HEK293 (cell line): ENCODE measurements around the gene HGF.

Experiments used
- CTCF ChIA-PET: fragments of 350-600 bp; formaldehyde crosslinking; extraction: SDS; loops from one replicate; lab custom pipeline; 2021; ENCODE audit warnings: antibody characterized with exemption; lab: Yijun Ruan, JAX
- POLR2A ChIA-PET: fragments of 300-600 bp; formaldehyde crosslinking; extraction: SDS; loops from one replicate; lab custom pipeline; 2020; ENCODE audit warnings: antibody characterized with exemption, inconsistent platforms; lab: Yijun Ruan, JAX
- H3K27ac ChIP-seq: fragments of 200-500 bp; sonication (Bioruptor generic); 2 replicates; pipeline ENCODE4 v1.5.1; 2014; ENCODE audit warnings: low read depth, low read length, control low read depth, inconsistent platforms; ENCODE audit errors: extremely low read depth
- H3K36me3 ChIP-seq, 2 experiments: fragments of 200-500 bp in 1 of 2; sonication (Bioruptor generic) in 1 of 2; 1 replicate in 1 of 2; 2 replicates in 1 of 2; pipeline ENCODE4 v1.5.1; 2014 to 2017; ENCODE audit warnings: inconsistent platforms in 2 of 2, low read length in 2 of 2; ENCODE audit not compliant: control insufficient read depth in 2 of 2, insufficient read depth in 1 of 2
- H3K4me1 ChIP-seq: fragments of 200-500 bp; sonication (Bioruptor generic); 2 replicates; pipeline ENCODE4 v1.5.1; 2014; ENCODE audit warnings: mild to moderate bottlenecking, low read length, inconsistent platforms; ENCODE audit not compliant: control insufficient read depth, insufficient read depth
- H3K4me3 ChIP-seq: 2 replicates; pipeline ENCODE4 v1.5.1; 2011; ENCODE audit warnings: low read depth, mild to moderate bottlenecking, control low read depth, low read length, moderate library complexity
- H3K9me3 ChIP-seq: fragments of 200-500 bp; sonication (Bioruptor generic); 2 replicates; pipeline ENCODE4 v1.5.1; 2014; ENCODE audit warnings: low read depth, low read length, inconsistent platforms; ENCODE audit not compliant: control insufficient read depth, insufficient read depth
- RBAK ChIP-seq: fragments of 450-650 bp; formaldehyde crosslinking; IDR thresholded peaks from 2 replicates; pipeline ENCODE4 v1.5.1; 2016; ENCODE audit warnings: missing biosample characterization, missing genetic modification characterization
- SALL2 ChIP-seq: fragments of 450-650 bp; formaldehyde crosslinking; IDR thresholded peaks from 2 replicates; pipeline ENCODE4 v1.5.0; 2017; ENCODE audit warnings: missing biosample characterization, mild to moderate bottlenecking, missing genetic modification characterization, borderline replicate concordance
- SP7 ChIP-seq: fragments of 450-650 bp; formaldehyde crosslinking; IDR thresholded peaks from 2 replicates; pipeline ENCODE4 v1.5.1; 2016; ENCODE audit warnings: missing biosample characterization, missing genetic modification characterization
- YY2 ChIP-seq: fragments of 450-650 bp; formaldehyde crosslinking; IDR thresholded peaks from 2 replicates; pipeline ENCODE4 v1.5.1; 2016; ENCODE audit warnings: missing biosample characterization, missing genetic modification characterization
- ZBTB8A ChIP-seq: fragments of 450-650 bp; formaldehyde crosslinking; IDR thresholded peaks from 2 replicates; pipeline ENCODE4 v1.5.1; 2016; ENCODE audit warnings: missing biosample characterization, missing genetic modification characterization
- ZFP3 ChIP-seq: fragments of 450-650 bp; formaldehyde crosslinking; IDR thresholded peaks from 2 replicates; pipeline ENCODE4 v1.5.1; 2016; ENCODE audit warnings: low read depth, missing biosample characterization, missing genetic modification characterization
- ZNF112 ChIP-seq: fragments of 450-650 bp; formaldehyde crosslinking; IDR thresholded peaks from 2 replicates; pipeline ENCODE4 v1.5.0; 2017; ENCODE audit warnings: missing biosample characterization, missing genetic modification characterization
- ZNF140 ChIP-seq: fragments of 450-650 bp; formaldehyde crosslinking; IDR thresholded peaks from 2 replicates; pipeline ENCODE4 v1.5.1; 2016; ENCODE audit warnings: missing biosample characterization, missing genetic modification characterization
- ZNF155 ChIP-seq: fragments of 450-650 bp; formaldehyde crosslinking; IDR thresholded peaks from 2 replicates; pipeline ENCODE4 v1.5.1; 2016; ENCODE audit warnings: missing biosample characterization, missing genetic modification characterization
- ZNF341 ChIP-seq: fragments of 450-650 bp; formaldehyde crosslinking; IDR thresholded peaks from 2 replicates; pipeline ENCODE4; 2016; ENCODE audit warnings: low read depth, missing biosample characterization, missing genetic modification characterization
- ZNF404 ChIP-seq: fragments of 450-650 bp; formaldehyde crosslinking; IDR thresholded peaks from 2 replicates; pipeline ENCODE4 v1.5.1; 2017; ENCODE audit warnings: missing biosample characterization, missing genetic modification characterization
- ZNF629 ChIP-seq: fragments of 450-650 bp; formaldehyde crosslinking; IDR thresholded peaks from 2 replicates; pipeline ENCODE4 v1.5.1; 2017; ENCODE audit warnings: missing biosample characterization, missing genetic modification characterization
- ZNF664 ChIP-seq: fragments of 450-650 bp; formaldehyde crosslinking; IDR thresholded peaks from 2 replicates; pipeline ENCODE4 v1.5.1; 2016; ENCODE audit warnings: missing biosample characterization, missing genetic modification characterization
- ZNF670 ChIP-seq: fragments of 450-650 bp; formaldehyde crosslinking; IDR thresholded peaks from 2 replicates; pipeline ENCODE4 v1.5.1; 2016; ENCODE audit warnings: missing biosample characterization, missing genetic modification characterization, low read depth
- TF ChIP-seq, protein P1 (sequence below): fragments of 450-650 bp; formaldehyde crosslinking; IDR thresholded peaks from 2 replicates; pipeline ENCODE4 v1.5.1; 2016; ENCODE audit warnings: missing biosample characterization, missing genetic modification characterization
- TF ChIP-seq, protein P2 (sequence below): fragments of 450-650 bp; formaldehyde crosslinking; IDR thresholded peaks from 2 replicates; pipeline ENCODE4 v1.5.1; 2016; ENCODE audit warnings: missing biosample characterization, missing genetic modification characterization
- TF ChIP-seq, protein P3 (sequence below): fragments of 450-650 bp; formaldehyde crosslinking; IDR thresholded peaks from 2 replicates; pipeline ENCODE4 v1.5.1; 2017; ENCODE audit warnings: missing biosample characterization, missing genetic modification characterization
- TF ChIP-seq, protein P4 (sequence below): fragments of 450-650 bp; formaldehyde crosslinking; IDR thresholded peaks from 2 replicates; pipeline ENCODE4 v1.5.1; 2016; ENCODE audit warnings: missing biosample characterization, missing genetic modification characterization

HGF gene

DNA sequence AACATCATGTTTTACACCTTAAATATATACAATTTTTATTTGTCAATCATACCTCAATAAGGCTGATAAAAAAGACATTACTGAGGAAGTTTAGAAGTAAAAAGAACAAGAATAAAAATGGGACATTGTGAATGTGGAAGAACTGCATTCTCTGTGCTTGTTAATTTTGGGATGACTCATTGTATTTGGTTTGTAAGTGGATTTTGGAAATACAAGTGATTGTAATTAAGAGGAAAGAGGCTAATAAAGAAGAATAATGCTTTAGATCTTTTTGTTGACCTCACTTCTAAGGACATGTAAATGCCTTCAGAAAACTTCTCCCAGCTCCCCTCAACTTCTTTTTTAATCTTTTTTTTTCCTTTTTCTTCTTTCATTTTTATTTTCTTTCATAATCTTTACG lies 76.0 kb downstream of the HGF start:
- H3K36me3 ChIP-seq, result no peaks in the 10 kb centered on the region
- no peak for TF ChIP-seq YY2 (tag by site-specific recombination)
- no peak for TF ChIP-seq RBAK (tag by site-specific recombination)
- TF ChIP-seq ZFP3 (tag by site-specific recombination), result no peak
- TF ChIP-seq ZNF155 (tag by site-specific recombination), result no peak
- no peak for TF ChIP-seq ZNF404
- TF ChIP-seq, protein P1, sequence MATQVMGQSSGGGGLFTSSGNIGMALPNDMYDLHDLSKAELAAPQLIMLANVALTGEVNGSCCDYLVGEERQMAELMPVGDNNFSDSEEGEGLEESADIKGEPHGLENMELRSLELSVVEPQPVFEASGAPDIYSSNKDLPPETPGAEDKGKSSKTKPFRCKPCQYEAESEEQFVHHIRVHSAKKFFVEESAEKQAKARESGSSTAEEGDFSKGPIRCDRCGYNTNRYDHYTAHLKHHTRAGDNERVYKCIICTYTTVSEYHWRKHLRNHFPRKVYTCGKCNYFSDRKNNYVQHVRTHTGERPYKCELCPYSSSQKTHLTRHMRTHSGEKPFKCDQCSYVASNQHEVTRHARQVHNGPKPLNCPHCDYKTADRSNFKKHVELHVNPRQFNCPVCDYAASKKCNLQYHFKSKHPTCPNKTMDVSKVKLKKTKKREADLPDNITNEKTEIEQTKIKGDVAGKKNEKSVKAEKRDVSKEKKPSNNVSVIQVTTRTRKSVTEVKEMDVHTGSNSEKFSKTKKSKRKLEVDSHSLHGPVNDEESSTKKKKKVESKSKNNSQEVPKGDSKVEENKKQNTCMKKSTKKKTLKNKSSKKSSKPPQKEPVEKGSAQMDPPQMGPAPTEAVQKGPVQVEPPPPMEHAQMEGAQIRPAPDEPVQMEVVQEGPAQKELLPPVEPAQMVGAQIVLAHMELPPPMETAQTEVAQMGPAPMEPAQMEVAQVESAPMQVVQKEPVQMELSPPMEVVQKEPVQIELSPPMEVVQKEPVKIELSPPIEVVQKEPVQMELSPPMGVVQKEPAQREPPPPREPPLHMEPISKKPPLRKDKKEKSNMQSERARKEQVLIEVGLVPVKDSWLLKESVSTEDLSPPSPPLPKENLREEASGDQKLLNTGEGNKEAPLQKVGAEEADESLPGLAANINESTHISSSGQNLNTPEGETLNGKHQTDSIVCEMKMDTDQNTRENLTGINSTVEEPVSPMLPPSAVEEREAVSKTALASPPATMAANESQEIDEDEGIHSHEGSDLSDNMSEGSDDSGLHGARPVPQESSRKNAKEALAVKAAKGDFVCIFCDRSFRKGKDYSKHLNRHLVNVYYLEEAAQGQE (tag by site-specific recombination), result no peak
- no peak overlapping the region for H3K27ac ChIP-seq
- ChIA-PET POLR2A (no interaction called here), CTCF (no interaction called here)
- peaks cover 6% of the 10 kb centered on the region for H3K4me1 ChIP-seq
- no peaks in the 10 kb centered on the region for H3K9me3 ChIP-seq
- H3K4me3 ChIP-seq, result no peak overlapping the region

DNA sequence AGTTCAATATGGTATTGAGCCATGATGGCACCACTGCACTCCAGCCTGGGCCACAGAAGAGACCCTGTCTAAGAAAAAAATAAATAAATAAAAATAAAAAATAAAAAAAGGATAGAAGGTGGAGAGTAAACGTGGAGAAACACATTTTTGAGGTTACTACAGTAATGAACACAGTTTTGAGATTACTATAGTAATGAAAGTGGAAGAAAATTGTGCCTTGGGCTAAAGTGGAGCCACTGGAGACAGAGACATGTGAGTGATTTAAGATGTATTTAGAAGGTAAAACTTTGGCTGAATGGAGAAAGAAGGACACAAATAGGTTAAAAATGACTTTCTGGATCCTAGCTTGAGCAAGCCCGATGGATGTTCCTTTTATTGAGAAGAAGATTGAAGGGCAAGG lies 76.8 kb downstream of the HGF start:
- Histone ChIP-seq H3K9me3 (no peaks in the 10 kb centered on the region), H3K4me1 (peaks cover 6% of the 10 kb centered on the region), H3K27ac (no peak overlapping the region), H3K36me3 (no peaks in the 10 kb centered on the region), H3K4me3 (no peak overlapping the region)
- ChIA-PET POLR2A (no interaction called here), CTCF (no interaction called here)
- TF ChIP-seq ZNF112 (tag by site-specific recombination) (no peak), ZNF140 (tag by site-specific recombination) (no peak)
- TF ChIP-seq, protein P2, sequence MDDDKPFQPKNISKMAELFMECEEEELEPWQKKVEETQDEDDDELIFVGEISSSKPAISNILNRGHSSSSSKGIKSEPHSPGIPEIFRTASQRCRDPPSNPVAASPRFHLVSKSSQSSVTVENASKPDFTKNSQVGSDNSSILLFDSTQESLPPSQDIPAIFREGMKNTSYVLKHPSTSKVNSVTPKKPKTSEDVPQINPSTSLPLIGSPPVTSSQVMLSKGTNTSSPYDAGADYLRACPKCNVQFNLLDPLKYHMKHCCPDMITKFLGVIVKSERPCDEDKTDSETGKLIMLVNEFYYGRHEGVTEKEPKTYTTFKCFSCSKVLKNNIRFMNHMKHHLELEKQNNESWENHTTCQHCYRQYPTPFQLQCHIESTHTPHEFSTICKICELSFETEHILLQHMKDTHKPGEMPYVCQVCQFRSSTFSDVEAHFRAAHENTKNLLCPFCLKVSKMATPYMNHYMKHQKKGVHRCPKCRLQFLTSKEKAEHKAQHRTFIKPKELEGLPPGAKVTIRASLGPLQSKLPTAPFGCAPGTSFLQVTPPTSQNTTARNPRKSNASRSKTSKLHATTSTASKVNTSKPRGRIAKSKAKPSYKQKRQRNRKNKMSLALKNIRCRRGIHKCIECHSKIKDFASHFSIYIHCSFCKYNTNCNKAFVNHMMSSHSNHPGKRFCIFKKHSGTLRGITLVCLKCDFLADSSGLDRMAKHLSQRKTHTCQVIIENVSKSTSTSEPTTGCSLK, result no peak

DNA sequence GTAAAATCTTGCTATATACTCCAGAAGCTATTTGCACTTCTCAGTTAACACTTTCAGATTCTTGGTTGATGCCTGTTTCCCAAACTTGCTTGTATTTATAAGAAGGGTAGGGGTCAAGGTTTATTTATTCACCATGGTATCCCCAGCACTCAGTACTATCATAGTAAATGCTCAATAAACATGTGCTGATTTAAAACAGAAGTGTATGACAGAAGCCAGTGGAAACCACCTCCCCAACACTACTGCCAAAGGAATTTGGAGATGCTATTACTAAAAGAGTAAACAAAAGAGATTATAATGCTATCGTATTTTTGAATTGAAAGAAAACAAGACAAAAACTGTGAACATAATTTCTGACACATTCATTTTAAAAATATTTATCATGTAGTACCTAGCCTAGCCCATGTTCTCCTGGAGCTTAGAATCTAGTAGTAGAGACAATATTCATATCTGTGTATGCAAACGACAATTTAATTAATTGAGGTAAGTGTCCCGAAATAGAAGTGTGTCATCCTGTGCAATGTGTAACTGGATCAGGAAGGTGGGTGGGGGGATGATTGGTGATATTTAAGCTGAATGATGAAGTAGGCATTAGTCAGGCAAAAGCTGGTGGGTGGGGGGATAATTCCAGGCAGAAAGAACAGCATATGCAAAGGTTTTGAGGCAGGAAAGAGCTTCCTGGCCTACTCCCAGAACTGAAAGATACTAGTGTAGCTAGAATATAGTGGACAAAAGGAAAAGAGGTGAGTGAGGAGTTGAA lies 77.5 kb downstream of the HGF start:
- Histone ChIP-seq H3K27ac (no peak overlapping the region), H3K36me3 (no peaks in the 10 kb centered on the region), H3K9me3 (no peaks in the 10 kb centered on the region), H3K4me1 (peaks cover 6% of the 10 kb centered on the region), H3K4me3 (no peak overlapping the region)
- CTCF ChIA-PET, result no interaction called here
- POLR2A ChIA-PET, result no interaction called here
- TF ChIP-seq, protein P3, sequence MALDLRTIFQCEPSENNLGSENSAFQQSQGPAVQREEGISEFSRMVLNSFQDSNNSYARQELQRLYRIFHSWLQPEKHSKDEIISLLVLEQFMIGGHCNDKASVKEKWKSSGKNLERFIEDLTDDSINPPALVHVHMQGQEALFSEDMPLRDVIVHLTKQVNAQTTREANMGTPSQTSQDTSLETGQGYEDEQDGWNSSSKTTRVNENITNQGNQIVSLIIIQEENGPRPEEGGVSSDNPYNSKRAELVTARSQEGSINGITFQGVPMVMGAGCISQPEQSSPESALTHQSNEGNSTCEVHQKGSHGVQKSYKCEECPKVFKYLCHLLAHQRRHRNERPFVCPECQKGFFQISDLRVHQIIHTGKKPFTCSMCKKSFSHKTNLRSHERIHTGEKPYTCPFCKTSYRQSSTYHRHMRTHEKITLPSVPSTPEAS (tag by site-specific recombination), result no peak
- TF ChIP-seq ZNF664 (tag by site-specific recombination), result 0 out of 2 replicates have a peak, but pooled peaks have one; percentile 50
- no peak for TF ChIP-seq ZBTB8A
- no peak for TF ChIP-seq ZNF670
- TF ChIP-seq SP7 (tag by site-specific recombination), result 0 out of 2 replicates have a peak, but pooled peaks have one; percentile 23
- TF ChIP-seq ZNF629 (tag by site-specific recombination), result peak; percentile 30; the same call in 1 of the 2 replicates
- TF ChIP-seq, protein P4, sequence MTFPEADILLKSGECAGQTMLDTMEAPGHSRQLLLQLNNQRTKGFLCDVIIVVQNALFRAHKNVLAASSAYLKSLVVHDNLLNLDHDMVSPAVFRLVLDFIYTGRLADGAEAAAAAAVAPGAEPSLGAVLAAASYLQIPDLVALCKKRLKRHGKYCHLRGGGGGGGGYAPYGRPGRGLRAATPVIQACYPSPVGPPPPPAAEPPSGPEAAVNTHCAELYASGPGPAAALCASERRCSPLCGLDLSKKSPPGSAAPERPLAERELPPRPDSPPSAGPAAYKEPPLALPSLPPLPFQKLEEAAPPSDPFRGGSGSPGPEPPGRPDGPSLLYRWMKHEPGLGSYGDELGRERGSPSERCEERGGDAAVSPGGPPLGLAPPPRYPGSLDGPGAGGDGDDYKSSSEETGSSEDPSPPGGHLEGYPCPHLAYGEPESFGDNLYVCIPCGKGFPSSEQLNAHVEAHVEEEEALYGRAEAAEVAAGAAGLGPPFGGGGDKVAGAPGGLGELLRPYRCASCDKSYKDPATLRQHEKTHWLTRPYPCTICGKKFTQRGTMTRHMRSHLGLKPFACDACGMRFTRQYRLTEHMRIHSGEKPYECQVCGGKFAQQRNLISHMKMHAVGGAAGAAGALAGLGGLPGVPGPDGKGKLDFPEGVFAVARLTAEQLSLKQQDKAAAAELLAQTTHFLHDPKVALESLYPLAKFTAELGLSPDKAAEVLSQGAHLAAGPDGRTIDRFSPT, result no peak; the same call in 1 of the 2 replicates
- TF ChIP-seq ZNF341 (tag by site-specific recombination), result no peak
- TF ChIP-seq SALL2 (tag by site-specific recombination), result no peak
